ENCODE results near the gene SNTB2.

DNA sequence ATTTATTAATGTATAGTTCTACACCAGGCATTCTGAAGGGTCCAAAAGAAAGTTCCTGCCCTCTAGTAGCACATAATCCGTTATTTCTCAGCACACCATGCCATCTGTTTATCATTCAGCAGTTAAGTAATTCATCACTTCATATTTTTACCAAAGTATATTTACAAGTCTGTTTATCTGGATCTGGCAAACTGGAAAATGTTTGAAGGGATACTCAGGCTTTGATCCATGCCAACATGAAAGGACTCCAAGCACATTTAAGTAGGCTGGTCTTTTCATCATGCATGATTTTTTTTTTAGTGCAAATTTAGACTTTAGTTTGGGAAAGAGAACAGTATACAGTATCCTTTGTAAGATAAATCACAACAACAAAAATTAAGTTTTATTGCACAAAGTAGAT, 120.1 kb downstream of the SNTB2 start:
- TF ChIP-seq YY1 (IDR thresholded peaks at IDR 0.05; ENCODE audit: insufficient read depth, insufficient read length), result no peak
- no peak for TF ChIP-seq ZNF274 (IDR thresholded peaks at IDR 0.05; ENCODE audit: low read depth, low read length)
- TF ChIP-seq SUZ12 (IDR thresholded peaks at IDR 0.05; ENCODE audit: extremely low read depth, insufficient read depth, insufficient read length), result no peak

Measured in NT2/D1 (cell line).